GM19467 (cell line): ENCODE results near the gene POLR3GL.
"Not testable (repeated sequence)": the region's sequence is repeated elsewhere in the genome, so short reads cannot be mapped to it uniquely, and the experiment has no call there.

Experiments used
- ATAC-seq: cut with Tn5 transposase; IDR thresholded peaks from one replicate; pipeline ENCODE4 v1.9.1; 2021; ENCODE audit warnings: mild to moderate bottlenecking, moderate library complexity; ENCODE audit not compliant: unreplicated experiment

POLR3GL gene

GRCh38 chr1:145964328-145965118, at the start of gene POLR3GL, which contains the start of gene ANKRD34A:
POLR3GL (plus strand) TSS chr1:145964690; CDS start chr1:145974866, 10,176 bp downstream.
ANKRD34A (minus strand) TSS chr1:145964575; CDS start chr1:145961759, 2,816 bp downstream.
- ATAC-seq = peak; percentile 93

GRCh38 chr1:145916745-145917144, 47.7 kb upstream of the POLR3GL start:
- ATAC-seq = no peak

GRCh38 chr1:145917595-145917994, 46.9 kb upstream of the POLR3GL start:
- ATAC-seq = no peak

- peak; percentile 54 for ATAC-seq
These were observed 46.1 kb upstream of the POLR3GL start, which contains the start of gene PEX11B for GRCh38 chr1:145918144-145918991. PEX11B (minus strand) TSS chr1:145918717; CDS start chr1:145918688, 29 bp downstream.

GRCh38 chr1:145918992-145919939, 45.2 kb upstream of the POLR3GL start:
- peak; percentile 61 for ATAC-seq

- ATAC-seq = not testable (repeated sequence)
These were observed 44.2 kb upstream of the POLR3GL start for GRCh38 chr1:145920297-145920696.

DNA sequence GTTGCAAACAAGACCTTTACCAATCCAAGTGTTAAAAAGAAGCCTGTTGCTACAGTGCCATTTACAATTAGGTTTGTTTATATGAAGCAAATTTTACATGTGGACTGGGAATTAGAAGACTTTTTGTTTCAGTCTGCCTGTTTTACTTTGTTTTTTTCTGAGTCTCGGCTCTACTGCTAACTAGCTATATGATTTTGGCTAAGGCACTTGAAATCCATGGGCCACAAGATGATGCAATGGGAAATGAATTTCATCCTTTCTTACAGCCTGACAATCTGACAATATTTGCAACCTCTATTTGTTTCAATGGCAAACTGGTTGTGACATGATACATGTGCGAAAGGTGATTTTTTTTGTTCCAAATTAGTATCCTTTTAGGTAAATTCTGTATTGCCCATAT, 42.2 kb upstream of the POLR3GL start:
- no peak for ATAC-seq

GRCh38 chr1:145926686-145927062, 37.8 kb upstream of the POLR3GL start:
- ATAC-seq = no peak

DNA sequence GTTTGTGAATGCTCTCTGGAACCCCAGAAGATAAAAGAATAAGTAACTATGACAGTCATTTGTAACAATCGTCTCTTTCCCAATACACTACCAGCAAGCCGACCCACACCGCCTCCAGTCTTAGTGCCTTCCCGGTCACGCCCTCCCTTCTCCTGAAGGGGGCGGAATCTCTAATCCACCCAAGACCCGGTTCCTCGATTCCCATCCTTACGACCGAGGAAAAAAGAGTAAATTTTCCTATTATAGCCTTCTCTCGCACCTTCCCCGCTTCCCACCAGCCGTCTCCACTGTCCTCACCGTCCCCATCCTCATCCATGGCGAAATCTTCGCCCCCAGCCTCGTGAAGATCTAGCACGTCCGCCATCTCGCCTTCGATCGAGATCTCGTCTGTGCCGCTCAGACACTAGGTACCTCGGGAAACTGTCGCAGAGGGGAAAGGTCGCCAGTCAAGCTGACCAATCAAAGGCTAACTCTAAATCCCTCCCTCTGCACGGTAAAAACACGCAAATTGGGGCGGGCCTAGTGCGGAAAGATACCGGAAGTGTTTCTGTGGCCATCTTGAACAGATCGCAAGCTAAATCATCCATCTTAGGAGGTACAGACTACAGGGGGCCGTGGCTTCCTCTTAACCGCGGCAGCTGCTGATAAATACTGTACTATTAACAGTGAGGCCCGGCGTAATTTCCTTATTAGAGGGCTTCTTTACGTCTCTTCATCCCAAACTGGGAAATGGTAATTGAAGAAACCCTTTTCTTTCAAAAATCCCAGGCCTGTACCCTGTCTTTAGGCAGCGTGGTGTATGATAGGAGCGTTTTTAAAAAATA, 37.2 kb upstream of the POLR3GL start, which contains the start of gene RBM8A:
Gene RBM8A, minus strand, starts transcription at position 422 of the 824 bp plus-strand sequence. Its CDS starts 58 bp downstream, at position 364.
- peak; percentile 93 for ATAC-seq

DNA sequence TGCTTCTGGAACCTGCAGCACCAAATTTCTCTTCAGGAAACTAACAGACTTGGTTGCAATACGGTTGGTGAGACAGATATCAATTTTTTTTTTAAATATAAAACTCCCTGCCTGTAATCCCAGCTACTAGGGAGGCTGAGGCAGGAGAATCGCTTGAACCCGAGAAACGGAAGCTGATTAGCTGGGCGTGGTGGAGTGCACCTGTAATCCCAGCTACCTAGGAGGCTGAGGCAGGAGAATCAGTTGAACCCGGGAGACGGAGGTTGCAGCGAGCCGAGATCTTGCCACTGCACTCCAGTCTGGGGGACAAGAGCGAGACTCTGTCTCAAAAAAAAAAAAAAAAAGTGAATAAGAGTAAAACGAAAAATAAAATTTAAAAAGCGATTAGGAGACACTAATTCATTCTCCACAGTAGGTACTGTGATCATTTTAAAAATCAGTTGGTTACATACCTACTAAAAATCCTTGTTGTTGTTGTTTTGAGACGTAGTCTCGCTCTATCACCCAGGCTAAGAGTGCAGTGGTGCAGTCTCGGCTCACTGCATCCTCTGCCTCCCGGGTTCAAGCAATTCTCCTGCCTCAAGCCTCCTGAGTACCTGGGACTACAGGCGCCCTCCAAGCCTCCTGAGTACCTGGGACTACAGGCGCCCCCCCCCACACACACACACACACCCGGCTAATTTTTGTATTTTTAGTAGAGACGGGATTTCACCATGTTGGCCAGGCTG, 36.4 kb upstream of the POLR3GL start:
- no peak for ATAC-seq

GRCh38 chr1:145932522-145933009, 31.9 kb upstream of the POLR3GL start:
- not testable (repeated sequence) for ATAC-seq

GRCh38 chr1:145935708-145936107, 28.8 kb upstream of the POLR3GL start:
- ATAC-seq = no peak

- no peak for ATAC-seq
These were observed 28.2 kb upstream of the POLR3GL start for GRCh38 chr1:145936247-145936646.

GRCh38 chr1:145937436-145937835, 27.1 kb upstream of the POLR3GL start:
- ATAC-seq = no peak

DNA sequence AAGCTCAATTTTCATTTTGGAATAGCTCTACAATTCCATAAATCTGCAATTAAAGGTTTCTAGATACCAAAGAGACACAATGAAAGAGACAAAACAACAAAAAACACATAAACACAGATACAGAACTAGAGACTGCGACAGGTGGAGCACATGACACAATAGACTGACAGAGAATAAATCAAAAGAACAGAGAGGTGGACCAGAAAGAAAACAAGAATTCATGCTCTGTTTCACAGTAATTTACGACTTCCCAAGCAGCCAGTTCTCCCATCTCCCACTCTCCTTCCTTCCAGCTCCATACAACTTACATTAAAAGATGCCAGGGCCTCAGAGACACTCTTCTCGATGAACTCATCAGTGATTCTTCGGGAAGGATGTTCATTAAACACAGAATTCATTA, 22.1 kb upstream of the POLR3GL start:
- ATAC-seq = no peak

DNA sequence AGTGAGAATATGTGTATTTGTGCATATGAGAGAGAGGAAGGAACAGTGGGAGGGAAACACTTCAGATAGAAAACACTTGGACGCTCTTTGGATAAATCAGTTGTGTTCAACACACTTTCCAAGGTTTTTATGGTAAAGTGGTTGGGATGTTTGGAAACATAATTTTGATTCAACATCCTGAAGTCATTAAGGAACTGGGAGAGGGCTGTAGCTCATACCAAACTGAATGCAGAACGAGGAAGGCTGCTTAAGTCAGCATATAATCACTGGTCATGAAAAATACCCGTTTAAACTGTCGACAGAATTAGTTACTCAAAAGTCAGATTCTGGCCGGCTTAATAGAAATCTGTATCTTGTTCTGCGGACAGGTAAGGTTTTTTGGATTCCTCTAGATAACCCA, 21.6 kb upstream of the POLR3GL start:
- no peak for ATAC-seq

GRCh38 chr1:145944532-145944931, 20.0 kb upstream of the POLR3GL start:
- no peak for ATAC-seq

GRCh38 chr1:145946477-145946986, 18.0 kb upstream of the POLR3GL start:
- no peak for ATAC-seq
